ENCODE results near the gene DICER1. TPM values are rescaled to one million over a fixed set of nuclear protein-coding genes. Genes with fewer than 3 reads are reported as not detected.

Gene DICER1
- total RNA-seq, 4 donors from 2014 or later = 29.4 to 63.7 (median 37.9) TPM

DNA sequence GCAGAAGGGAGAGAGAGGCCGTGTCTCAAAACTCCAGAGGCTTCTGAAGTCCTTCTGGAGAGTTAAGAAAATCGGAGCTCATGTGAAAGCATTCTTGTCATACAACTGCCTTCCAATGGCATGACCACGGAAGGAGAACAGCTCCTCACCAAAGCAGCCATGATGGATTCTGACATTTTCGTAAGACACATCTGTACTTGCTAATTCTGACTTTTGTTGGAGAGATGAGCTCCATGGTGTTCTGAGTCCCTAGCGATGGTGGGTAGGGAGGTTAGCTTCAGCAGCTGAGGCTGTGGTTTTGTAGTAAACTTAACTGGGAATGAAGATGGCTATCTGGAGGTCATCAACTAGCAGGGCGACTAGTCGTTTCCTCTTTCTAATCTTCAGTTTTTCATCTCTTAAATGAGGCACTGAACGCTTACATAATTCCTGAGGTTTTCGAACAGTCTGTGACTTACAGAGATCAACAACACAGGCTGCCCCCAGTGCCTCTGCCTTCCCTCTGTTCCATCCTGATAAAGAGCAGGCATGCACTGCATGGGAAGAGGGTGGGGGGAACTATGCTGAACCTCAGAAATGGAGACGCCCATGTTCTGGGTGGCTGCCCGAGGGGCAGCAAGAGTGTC lies 28.6 kb upstream of the DICER1 start:
- Histone ChIP-seq H3K4me1 (peaks cover 28 to 42% of the 10 kb centered on the region in 2 donors), H3K27ac (peak overlapping the region; percentile 59 to 79 (median 66)), H3K27me3 (no peaks in the 10 kb centered on the region), H3K4me3 (peak overlapping the region in 1 of 4 donors; percentile 20), H3K36me3 (peaks cover 0 to 5% of the 10 kb centered on the region in 2 donors), H3K9me3 (no peaks in the 10 kb centered on the region)
- DNase-seq (no peak), ATAC-seq (no peak)
- intact Hi-C loops (cut with DNase I; ENCODE audit: low total_unique reads) (no loop called here), in situ Hi-C loops (cut with MboI; ENCODE audit: low sequenced_read_pairs in 4 of 4) (no loop called here)
- TF ChIP-seq, protein P1, sequence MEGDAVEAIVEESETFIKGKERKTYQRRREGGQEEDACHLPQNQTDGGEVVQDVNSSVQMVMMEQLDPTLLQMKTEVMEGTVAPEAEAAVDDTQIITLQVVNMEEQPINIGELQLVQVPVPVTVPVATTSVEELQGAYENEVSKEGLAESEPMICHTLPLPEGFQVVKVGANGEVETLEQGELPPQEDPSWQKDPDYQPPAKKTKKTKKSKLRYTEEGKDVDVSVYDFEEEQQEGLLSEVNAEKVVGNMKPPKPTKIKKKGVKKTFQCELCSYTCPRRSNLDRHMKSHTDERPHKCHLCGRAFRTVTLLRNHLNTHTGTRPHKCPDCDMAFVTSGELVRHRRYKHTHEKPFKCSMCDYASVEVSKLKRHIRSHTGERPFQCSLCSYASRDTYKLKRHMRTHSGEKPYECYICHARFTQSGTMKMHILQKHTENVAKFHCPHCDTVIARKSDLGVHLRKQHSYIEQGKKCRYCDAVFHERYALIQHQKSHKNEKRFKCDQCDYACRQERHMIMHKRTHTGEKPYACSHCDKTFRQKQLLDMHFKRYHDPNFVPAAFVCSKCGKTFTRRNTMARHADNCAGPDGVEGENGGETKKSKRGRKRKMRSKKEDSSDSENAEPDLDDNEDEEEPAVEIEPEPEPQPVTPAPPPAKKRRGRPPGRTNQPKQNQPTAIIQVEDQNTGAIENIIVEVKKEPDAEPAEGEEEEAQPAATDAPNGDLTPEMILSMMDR (IDR thresholded peaks at IDR 0.05 in 4 of 5, conservative IDR thresholded peaks at IDR 0.05 in 1 of 5) = no peak
- no peak for TF ChIP-seq POLR2A (IDR thresholded peaks at IDR 0.05)

DNA sequence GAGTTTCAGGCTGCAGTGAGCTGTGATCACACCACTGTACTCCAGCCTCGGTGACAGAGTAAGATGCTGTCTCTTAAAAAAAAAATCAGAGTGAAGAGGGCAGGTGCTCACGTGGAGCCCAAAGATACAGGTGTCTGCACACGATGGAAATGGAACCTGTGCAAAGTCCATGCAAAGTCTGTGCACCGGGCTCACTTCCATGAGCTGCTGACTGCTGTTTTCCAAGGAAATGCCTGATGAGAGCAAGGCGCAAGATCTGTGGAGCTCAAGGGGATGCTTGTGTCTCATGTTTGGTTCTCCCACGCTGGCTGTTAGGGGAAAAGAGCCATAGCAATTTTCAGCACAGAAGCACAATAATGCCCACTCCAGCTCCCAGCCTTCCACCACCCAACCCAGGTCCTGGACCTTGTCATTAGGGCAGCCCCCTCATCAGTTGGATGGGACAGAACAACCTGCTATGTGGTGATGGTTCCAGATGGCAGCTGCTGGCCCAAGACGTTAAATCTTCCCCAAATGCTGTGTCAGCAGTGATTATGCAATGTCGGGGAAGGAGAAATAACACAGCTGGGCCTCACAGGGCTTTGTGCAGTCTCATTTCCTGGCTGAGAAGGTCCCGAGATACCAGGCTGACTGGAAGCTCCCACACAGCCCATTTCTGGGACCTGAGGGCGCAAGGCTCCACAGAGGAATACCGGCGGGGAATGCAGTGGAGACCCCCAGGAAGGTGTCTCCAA lies 27.9 kb upstream of the DICER1 start:
- intact Hi-C loops (cut with DNase I; ENCODE audit: low total_unique reads) = no loop called here
- peak; percentile 46 to 52 for DNase-seq
- peak overlapping the region; percentile 59 to 79 (median 69) for H3K27ac ChIP-seq
- peak overlapping the region in 1 of 4 donors; percentile 20 for H3K4me3 ChIP-seq
- H3K27me3 ChIP-seq = no peaks in the 10 kb centered on the region
- H3K4me1 ChIP-seq = peaks cover 28 to 41% of the 10 kb centered on the region in 2 donors
- peak; percentile 55 to 64 for ATAC-seq
- in situ Hi-C loops (cut with MboI; ENCODE audit: low sequenced_read_pairs in 4 of 4) = no loop called here
- TF ChIP-seq, protein P1 (IDR thresholded peaks at IDR 0.05 in 4 of 5, conservative IDR thresholded peaks at IDR 0.05 in 1 of 5) = no peak
- peaks cover 0 to 5% of the 10 kb centered on the region in 2 donors for H3K36me3 ChIP-seq
- H3K9me3 ChIP-seq = no peaks in the 10 kb centered on the region

DNA sequence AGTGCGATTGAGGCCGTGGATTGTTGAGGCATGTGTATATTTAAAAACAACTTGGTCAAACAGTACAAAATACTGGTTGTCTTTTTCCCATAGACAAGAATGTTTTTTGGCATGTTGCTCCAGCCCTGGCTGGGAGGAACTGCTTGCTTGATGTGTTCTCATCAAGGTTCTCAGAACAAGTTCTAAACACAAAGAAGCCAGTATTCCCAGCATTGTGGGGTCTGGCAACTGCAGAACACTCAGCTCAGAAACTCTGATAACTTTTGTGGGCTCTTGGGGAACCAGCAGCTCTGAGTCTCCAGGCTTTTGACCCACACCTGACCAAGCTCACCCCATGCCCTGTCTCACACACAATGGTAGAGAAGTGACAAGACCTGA lies 27.1 kb upstream of the DICER1 start:
- H3K27ac ChIP-seq = peak overlapping the region; percentile 59 to 79 (median 69)
- in situ Hi-C loops (cut with MboI; ENCODE audit: low sequenced_read_pairs in 4 of 4) (no loop called here), intact Hi-C loops (cut with DNase I; ENCODE audit: low total_unique reads) (no loop called here)
- H3K4me1 ChIP-seq = peaks cover 28 to 35% of the 10 kb centered on the region in 2 donors
- H3K36me3 ChIP-seq = peaks cover 0 to 12% of the 10 kb centered on the region in 2 donors
- TF ChIP-seq POLR2A (IDR thresholded peaks at IDR 0.05) = no peak
- TF ChIP-seq, protein P1 (IDR thresholded peaks at IDR 0.05 in 4 of 5, conservative IDR thresholded peaks at IDR 0.05 in 1 of 5) = no peak
- no peak for DNase-seq
- no peaks in the 10 kb centered on the region for H3K9me3 ChIP-seq
- no peak overlapping the region for H3K4me3 ChIP-seq
- H3K27me3 ChIP-seq = no peaks in the 10 kb centered on the region
- ATAC-seq = peak in 1 of 2 donors; percentile 28

DNA sequence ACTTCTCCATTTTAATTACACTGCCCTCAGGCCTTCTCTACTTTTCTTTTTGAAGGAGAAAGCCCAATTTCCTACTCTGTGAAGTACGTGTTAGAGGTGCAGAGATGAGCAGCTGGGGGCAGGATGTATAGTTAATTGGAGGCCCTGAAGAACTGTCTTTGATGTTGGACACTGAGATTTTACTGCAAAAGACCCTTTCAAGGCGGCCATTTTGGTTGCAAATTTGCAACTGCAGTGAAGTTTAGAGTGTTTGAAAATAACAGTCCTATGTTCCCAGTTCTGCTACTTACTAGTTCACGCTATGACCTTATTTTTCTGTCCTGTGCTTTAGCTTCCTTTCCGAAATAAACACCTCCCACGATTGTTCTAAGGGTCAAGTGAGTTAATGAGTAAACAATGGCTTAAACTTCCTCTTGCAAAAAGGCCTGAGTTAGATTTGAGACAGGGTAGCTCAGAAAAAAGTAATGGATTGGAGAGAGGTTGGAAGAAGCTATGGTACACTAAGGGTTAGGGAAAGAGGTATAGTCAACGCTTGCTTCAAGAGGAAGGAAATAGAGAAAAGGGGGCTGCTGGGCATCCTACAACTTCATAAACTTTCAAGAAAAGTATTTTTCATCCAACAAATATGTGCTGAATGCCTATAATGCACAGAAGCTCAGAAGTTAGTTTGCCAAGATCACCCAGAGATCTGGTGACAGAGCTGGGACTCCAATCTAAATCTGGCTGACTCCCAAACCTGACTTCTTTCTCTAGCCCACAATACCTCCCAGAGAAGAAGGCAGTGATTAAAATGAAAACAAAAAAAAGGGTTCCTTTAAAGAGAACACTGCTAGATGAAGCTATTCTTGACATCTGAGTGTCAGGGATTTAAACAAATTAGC lies 26.4 kb upstream of the DICER1 start:
- peaks cover 28 to 35% of the 10 kb centered on the region in 2 donors for H3K4me1 ChIP-seq
- H3K27me3 ChIP-seq = no peaks in the 10 kb centered on the region
- peak in 1 of 2 donors; percentile 33 for ATAC-seq
- intact Hi-C loops (cut with DNase I; ENCODE audit: low total_unique reads) = no loop called here
- peak overlapping the region; percentile 59 to 79 (median 69) for H3K27ac ChIP-seq
- peaks cover 0 to 12% of the 10 kb centered on the region in 2 donors for H3K36me3 ChIP-seq
- no peak overlapping the region for H3K4me3 ChIP-seq
- in situ Hi-C loops (cut with MboI; ENCODE audit: low sequenced_read_pairs in 4 of 4) = no loop called here
- no peak for DNase-seq
- H3K9me3 ChIP-seq = no peaks in the 10 kb centered on the region
- TF ChIP-seq, protein P1 (IDR thresholded peaks at IDR 0.05 in 4 of 5, conservative IDR thresholded peaks at IDR 0.05 in 1 of 5) = no peak
- peak in 1 of 2 donors; percentile 7 for TF ChIP-seq POLR2A (IDR thresholded peaks at IDR 0.05)
